ENCODE results near the gene FANCC.

- no peak for TF ChIP-seq CTCF (IDR thresholded peaks at IDR 0.05)
- TF ChIP-seq POLR2A (IDR thresholded peaks at IDR 0.05), result no peak
Observed at GRCh38 chr9:95355500-95355899, 38.0 kb upstream of the FANCC start.
